Stimulated activated CD4-positive, alpha-beta T cell treated with anti-CD3 and anti-CD28 coated beads, Interleukin-4, amount 100 ng/mL, for 24 hours (primary cell): ENCODE results near the gene PDPK1.

Experiments used
- DNase-seq: peaks from one replicate; pipeline ENCODE4 v3.0.0-alpha.2; 2020

The PDPK1 gene

DNA sequence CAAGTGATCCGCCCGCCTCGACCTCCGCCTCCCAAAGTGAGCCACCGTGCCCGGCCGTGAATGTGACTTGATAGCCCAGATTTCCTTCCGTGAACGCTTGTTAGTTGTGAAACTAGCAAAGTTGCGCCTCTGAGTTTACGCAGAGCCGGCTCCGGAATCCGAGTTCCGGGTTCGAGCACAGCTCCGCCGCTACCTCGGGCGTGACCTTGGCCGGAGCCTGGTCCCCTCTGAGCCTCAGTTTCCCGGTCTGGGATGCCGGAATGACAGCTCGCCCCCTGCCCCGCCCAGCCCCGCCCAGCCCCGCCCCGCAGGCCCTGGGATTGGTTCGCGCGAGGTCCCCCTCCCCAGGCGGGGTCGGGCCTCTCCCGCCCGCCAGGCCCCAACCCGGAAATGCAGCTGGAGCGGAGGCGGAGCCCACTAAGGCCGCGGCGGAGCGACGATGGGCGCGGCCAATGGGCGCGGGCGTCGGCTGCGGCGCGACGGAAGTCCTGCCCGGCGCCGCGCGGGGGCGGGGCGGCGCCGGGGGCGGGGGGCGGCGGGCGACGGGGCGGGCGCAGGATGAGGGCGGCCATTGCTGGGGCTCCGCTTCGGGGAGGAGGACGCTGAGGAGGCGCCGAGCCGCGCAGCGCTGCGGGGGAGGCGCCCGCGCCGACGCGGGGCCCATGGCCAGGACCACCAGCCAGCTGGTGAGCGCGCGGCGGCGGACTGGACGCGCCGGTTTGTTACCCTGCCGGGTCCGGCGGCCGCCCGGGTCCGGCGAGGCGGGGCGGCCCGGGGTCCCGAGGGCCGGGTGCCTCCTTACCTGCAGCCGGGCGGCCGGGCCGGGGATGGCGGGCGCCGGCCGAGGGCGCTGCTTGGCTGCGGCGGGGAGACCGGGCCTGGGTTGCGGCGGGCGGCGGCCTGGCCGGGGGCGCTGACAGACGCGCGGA is at the start of gene PDPK1:
TSS of gene PDPK1 (plus strand) at position 571 of the 929 bp plus-strand sequence. CDS start at position 663, 92 bp downstream.
- peak; percentile 93 for DNase-seq

GRCh38 chr16:2489581-2489980 is 48.2 kb upstream of the PDPK1 start:
- DNase-seq: no peak

DNA sequence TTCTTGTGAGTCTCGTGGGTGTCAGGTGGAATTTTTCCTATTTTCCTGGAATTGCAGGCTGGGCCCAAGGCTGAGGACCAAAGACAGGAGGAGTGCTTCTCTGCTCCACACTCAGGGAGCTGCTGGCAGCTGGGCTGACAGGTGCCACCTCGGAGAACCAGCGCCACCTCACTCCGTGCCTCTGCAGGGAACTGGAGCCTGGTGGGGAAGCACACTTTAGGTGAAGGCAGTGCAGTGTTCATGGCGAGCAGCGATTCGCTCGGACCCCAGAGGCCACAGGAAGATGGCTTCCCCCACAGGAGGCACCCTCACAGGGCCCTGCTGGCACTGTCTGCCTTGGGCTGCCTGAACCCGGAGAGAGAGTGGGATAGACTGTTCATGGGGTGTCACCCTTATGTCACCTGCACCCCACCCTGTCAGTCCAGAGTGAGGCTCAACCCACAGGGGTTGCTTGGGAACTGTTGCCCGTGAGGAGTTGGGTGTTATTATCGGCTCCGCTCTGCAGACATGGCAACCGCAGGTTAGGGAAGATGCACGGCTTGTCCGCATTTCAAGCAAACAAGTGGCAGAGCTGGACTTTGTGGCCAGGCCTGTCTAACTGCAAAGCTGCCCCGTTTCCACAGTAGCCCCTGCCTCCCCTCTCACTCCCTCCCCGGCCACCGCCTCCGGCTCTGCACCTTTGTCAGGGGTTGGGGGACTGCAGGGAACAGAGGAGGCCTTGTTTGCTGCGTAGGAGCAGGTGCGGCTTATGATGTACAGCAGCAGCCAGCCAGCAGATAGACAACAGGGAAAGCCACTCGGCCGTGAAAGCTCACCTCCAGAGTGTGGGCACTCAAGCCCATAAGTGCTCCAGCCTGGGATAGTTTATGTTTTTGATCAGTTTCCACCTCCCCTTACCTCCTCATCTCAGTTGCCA is 47.4 kb upstream of the PDPK1 start:
- no peak for DNase-seq

DNA sequence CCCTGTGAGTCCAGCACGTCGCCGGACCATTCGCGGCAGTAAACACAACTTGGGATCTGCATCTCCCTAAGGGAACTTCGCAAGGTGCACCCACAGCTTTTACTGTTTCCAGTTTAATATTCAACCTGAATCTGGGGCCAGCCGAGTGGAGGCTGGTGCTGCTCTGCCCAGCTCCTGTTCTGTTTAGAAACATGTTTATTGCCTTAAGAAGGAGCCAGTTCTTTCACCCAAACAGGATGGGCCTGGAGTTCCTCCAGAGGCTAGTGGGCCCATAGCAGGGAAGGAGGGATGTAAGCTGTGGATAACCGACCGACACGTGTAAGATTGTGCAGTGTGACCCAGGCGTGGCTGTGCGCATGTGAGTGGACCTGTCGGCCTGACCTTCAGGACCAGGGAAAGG is 45.5 kb upstream of the PDPK1 start:
- DNase-seq: no peak

GRCh38 chr16:2493605-2494004 is 44.2 kb upstream of the PDPK1 start:
- DNase-seq: no peak

DNA sequence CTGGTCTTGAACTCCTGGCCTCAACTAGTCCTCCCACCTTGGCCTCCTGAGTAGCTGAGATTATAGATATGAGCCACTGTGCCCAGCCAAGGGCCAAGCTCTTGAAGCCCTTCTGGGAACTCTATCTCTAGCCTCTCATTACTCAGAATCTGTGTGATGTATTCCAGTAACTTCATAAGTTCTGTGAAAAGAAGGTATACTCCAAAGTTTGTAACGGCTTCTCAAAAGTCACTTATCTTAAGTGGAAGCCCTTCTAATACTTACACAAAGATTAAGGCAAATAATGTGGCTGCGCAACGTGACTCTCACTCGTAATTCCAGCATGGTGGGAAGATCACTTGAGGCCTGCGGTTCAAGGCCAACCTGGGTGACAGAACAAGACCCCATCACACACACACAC is 43.2 kb upstream of the PDPK1 start:
- DNase-seq: no peak

- DNase-seq: no peak
These were observed 42.8 kb upstream of the PDPK1 start for GRCh38 chr16:2495041-2495440.

GRCh38 chr16:2496223-2497115 is 41.4 kb upstream of the PDPK1 start:
- DNase-seq: no peak

GRCh38 chr16:2497116-2497630 is 40.6 kb upstream of the PDPK1 start:
- DNase-seq: no peak

DNA sequence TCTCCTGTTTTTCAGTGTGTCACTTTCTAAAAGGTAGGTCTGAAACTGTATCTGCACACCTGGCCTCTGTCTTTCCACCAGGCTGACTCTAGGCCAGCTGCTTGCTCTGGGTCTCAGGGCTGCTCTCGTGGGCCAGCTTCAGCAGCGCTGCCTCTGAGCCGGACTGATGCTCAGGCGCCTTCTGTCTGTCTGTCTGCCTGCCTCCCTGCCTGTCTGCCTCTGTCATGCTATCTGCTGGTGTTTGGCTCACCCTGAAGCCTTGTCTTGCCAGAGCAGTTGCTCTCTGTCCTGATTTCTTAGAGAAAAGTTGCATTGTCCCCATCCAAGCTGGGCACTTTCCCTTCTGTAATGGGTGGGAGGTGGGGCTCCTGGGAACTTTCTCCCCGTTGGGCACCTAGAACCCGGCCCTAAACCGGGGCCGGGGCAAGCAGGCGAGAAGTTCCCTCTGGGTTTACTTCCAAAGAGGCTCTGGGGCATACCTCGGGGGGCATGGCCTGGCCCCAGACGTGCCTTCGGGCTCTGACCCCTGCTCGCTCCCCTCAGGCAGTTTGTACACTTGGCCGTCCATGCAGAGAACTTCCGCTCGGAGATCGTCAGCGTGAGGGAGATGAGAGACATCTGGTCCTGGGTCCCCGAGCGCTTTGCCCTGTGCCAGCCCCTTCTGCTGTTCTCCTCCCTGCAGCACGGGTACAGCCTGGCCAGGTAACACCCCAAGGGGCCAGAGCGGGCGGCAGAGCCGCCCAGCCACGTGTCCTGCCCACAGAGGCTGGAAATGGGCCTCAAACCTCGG is 39.9 kb upstream of the PDPK1 start:
- DNase-seq: no peak

- DNase-seq: no peak
These were observed 39.1 kb upstream of the PDPK1 start for GRCh38 chr16:2498531-2499253.

- DNase-seq: no peak
These were observed 38.4 kb upstream of the PDPK1 start for GRCh38 chr16:2499454-2499853.

GRCh38 chr16:2499890-2500429 is 37.9 kb upstream of the PDPK1 start:
- no peak for DNase-seq

DNA sequence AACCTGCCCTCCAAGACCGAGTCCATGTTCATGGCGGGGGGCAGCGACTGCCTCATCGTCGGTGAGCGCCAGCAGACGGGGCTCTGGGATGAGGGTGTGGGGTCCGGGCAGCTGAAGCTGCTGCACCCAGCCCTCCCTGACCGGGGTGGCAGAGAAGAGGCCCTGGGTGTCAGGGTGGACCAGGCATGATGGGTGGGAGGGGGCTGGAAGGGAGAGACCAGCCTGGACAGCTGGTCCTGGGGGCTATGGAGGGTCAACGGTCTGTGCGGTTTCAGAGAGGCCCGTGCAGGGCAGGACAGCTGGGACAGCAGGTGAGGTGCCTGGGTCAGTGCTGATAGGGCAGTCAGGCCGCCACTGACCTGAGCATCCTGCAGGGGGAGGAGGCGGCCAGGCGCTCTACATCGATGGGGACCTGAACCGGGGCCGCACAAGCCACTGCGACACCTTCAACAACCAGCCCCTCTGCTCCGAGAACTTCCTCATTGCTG is 37.3 kb upstream of the PDPK1 start:
- DNase-seq: no peak

- peak; percentile 81 for DNase-seq
These were observed 36.7 kb upstream of the PDPK1 start for GRCh38 chr16:2500918-2501750.

DNA sequence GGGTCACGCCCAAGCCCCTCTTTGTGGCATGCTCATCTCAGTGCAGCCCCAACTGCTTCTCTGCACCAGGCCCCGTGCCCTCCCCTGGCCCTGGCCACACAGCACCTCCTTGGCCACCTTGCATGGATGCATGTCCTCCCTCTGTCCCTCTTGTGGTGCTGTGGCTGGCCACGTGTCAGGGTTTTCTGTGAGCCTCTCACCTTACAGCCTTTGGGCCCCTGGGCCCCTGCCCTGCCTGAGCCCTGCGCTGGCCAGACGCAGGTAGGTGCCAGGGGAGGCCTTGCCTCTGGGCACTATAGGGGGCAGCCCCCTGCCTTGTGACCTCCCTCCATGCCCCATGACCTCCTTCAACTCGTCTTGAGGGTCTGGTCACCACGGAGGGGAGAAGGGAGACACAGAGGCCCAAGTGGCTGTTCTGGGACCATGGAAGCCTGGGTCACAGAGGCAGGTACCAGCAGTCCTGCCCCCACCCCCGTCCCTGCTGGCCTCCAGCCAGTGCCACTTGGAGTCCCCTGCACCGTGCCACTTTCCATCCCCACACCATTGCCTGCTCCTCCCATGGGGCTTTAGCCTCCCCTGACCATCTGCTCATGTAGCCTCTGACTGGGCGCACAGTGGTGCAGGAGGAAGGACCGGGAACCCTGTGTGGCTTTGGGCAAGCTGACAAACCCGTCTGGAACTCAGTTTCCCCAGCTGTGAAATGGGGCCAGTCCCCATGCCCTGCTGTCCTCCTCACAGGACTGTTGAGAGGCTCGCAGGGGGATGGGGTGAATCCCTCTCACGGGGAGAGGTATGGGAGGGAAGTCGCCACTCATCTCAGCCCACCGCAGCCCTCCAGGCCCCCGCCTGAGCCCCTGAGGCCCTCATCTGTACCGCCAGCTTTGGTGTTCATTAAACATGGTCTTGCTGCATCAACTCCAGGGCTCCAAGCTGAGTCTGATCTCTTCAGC is 35.6 kb upstream of the PDPK1 start:
- DNase-seq: no peak

DNA sequence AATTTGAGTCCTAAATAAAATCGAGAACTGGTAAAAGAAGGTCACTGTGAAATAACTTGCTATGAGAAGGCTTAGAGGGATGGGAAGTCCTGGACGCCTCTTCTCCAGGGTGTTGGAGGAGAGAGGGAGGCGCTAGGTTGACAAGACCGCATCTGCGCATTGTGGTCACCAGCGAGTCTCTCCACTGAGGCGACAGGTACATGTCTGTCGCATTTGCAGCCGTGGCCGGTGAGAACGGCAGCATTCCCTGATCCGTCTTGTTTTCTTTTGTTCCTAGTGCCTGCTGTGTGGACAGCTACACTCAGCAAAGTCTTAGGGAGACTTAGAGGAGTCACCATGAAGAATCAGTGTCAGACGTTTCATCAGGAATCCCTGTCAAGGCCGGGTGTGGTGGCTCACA is 32.1 kb upstream of the PDPK1 start:
- DNase-seq: no peak

GRCh38 chr16:2507052-2507659 is 30.7 kb upstream of the PDPK1 start:
- no peak for DNase-seq
